NCI-H82 treated with DMSO at 0.1 percent for 48 hours (cell line): ENCODE measurements around the gene PDCD1.
A peak's percentile ranks its signal among the peaks of the same experiment; 100 is the strongest.

Experiments used
- DNase-seq: peaks from one replicate; lab custom pipeline; 2025; ENCODE audit not compliant: unreplicated experiment; lab: John Stamatoyannopoulos, UW

The PDCD1 gene

DNA sequence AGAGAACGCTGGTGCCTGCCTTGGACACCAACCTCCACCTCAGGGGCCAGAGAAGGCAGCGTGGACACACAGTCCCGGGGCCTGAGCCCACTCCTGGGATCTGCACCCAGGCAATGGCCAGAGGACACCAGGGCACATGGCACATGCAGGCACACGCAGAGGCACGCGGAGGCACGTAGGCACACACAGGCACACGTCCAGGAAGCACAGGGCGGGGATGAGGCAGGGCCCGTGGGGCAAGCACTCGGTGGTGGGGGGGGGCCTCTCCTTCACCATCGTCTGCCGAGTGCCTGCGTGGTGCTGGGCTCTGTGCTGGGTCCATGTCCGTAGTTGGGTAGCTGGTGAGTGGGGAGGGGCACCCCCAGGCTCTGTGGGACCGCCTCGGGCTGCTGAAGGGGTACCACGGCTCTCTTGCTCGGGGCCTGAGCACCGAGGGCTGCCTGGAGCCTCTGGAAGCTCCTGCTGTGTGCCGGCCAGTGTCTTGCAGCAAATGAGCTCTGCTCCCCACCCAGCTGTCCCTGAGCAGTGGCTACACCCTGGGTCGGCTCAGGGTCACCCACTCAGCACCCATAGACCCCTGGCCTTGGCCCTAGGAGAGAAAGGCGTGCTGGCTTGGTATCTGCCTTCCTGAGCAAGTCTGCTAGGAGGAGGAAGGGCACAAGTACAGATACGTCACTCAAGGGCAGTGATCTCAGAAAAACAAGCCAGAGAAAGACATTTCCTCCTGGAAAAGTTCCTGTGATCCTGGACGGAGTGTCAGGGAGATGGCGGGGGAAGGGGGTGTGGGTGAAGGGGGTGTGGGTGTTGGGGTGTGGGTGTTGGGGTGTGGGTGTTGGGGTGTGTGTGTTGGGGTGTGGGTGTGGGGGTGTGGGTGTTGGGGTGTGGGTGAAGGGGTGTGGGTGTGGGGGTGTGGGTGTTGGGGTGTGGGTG lies 37.3 kb upstream of the PDCD1 start:
- DNase-seq, result no peak

DNA sequence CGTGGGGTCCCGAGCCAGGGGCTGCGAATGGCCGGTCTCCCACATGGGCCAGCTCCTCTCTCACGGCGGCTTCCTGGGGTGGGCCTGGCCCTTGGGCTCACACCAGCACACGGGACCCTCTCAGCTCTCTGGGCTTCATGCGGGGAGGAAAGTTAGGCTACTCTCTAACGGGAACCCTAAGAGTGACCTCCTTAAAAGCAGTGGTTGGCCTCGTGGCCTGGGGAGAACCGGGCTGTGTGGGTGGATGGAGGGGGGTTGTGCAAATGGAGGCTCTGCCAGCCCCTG lies 36.7 kb upstream of the PDCD1 start:
- DNase-seq, result no peak

DNA sequence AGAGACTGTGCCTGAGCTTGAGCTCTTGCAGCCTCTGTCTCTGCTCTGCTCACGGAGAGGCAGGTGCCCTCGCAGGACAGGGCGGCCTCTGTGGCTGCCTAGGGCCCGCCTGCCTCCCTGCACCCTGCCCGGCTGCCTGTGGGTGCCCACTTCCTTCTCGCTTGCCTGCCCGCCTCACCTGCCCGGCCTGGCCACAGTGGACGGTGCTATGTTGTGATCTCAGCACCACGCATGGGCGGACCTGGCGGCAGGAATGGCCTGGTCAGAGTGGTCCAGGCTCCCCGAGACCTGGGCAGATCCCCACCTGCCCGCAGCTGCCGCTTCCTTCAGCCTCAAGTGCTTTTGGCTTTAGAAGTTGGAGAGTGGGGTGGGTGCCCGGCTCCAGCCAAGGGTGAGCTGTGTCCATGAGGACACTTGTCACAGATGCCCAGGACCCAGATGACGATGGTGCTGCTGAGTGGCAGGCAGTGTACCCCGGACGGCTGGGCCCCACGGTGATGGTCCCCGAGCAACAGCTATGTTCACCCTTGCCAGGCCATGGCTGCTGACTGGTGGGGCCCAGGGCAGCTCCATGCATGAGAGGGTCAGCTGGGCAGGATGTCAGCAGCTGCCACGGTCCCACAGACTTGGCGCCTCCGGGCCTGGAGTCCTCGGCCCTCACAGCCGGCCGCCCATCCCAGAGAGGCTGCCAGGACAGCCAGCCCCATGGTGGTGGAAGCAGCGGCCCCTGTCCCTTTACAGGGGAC lies 36.2 kb upstream of the PDCD1 start:
- DNase-seq, result no peak

DNA sequence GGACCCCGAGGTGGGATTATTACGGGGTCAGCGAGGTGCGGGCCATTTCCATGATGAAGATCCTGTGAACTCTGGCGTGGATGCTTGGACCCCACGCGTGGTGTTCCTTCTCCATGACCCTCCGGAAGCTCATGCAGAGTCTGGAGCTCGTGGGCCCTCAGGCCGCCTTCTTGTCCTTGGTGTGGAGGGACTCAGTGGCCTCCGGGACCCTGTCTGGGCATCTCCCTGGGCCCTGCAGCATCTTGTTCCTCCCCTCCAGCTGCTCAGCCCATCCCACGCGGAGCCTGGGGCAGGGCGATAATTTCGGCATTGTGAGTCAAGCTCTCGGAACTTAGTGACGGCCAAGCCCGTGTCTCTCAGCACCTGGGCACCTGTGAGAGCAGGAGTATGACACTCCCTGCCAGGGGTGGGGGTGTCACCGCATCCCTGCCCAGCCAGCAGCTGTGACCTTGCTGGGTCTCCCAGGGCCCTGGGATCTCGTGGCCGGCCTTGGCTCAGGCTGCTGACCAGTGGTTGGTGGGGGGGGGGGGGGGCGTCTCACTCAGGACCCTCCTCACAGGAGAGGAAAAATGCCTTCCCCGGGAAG lies 35.5 kb upstream of the PDCD1 start:
- DNase-seq, result no peak

DNA sequence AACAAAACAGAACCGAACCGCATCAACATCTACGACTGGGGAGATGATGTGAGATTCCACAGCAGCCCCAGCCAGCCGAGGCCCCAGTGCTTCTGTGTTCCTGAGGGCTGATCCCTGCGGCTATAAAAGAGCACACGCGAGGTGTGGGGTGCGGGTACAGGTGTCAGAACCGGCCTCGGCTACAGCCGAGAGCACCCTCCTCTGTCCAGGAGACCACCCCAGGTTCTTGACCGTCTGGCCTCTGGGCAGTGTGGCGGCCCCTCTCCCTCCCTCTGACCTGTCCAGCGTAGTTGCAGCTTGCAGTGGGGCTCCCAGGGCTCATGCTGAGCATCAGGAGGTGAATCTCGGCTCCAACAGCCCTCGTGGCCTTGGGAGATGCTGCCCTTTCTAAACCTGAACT lies 34.6 kb upstream of the PDCD1 start:
- DNase-seq, result no peak

DNA sequence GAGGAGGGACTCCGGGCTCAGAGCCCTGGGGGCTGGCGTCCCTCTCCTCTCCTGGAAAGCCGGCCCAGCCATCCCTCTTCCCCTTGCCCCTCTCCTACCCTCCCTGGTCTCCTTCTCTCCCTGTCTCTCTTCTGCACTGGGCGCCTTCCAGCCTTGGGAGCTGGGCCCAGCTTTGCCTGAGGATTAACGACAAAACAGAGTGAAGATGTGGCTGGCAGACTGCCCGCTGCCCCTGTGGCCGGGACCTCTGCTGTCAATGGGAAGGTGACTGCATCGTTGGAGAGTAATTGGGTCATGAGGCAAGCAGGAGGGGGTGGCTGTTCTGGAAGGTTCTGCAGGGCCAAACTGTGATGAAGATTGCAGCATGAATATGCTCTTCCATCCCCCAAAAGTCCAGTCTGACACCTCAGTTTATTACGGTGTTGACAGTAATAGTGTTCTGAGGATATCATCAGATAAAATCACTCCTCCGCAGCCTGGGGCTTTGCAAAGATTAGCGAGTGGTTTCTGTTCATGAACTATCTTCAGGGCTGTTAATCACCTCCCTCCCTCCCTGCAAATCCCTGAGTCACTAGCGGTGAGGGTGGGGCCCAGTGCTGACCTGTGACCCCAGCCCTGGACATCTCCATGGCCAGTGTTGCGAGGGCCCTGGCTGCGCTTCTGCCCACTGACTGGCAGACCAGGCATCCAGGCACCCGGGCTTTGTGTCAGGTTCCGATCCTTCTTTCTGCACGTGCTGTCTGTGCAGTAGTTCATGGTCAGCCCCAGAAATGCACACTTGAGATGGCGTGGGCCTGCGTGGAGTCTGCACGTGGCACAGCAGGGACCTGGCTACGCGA lies 33.8 kb upstream of the PDCD1 start:
- DNase-seq, result peak; percentile 19

DNA sequence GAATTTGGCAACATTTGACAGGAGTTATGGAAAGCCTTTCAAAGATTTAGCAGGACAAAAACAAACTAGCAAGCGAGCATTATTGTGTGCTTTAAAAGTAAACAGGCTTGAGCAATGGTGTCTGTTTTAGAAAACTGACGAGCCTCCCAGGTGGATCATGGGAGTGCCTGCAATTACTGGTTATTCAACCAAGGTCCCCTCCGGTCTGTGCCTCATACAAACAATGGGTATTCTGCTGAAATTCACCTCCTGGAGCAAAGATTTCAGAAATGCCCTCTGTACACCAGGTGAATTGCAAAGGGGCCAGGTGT lies 33.2 kb upstream of the PDCD1 start:
- no peak for DNase-seq

DNA sequence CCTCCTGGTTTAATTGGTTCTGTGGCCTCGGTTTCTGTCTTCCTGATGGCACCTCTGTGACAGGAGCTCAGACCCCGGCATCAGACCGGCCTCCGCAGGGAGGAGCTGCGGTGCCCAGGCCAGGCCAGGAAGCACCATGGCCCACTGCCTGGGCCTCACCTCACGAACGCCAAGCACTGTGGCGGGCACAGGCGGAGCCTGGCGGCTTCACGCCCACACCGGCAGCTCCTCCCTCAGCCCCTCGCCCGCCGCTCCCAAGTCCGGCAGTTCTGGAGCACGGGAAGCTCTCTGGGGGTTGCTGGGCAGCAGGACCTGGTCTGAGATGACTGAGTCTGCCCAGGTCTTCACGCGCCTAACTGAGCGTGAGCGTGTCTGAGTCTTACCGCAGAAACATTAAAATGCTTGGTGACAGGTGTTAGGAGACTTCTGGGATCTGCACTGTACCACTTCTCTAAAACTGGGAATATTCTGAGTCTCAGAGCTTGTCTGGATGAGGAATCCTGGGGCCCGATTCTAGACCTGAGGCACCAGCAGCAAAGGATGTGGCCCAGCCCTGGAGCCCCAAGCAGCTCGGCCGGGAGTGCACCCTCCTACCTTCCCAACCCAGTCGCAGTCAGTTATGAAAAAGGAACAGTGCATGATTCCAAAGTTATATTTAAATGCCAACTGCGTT lies 32.8 kb upstream of the PDCD1 start:
- DNase-seq, result no peak

DNA sequence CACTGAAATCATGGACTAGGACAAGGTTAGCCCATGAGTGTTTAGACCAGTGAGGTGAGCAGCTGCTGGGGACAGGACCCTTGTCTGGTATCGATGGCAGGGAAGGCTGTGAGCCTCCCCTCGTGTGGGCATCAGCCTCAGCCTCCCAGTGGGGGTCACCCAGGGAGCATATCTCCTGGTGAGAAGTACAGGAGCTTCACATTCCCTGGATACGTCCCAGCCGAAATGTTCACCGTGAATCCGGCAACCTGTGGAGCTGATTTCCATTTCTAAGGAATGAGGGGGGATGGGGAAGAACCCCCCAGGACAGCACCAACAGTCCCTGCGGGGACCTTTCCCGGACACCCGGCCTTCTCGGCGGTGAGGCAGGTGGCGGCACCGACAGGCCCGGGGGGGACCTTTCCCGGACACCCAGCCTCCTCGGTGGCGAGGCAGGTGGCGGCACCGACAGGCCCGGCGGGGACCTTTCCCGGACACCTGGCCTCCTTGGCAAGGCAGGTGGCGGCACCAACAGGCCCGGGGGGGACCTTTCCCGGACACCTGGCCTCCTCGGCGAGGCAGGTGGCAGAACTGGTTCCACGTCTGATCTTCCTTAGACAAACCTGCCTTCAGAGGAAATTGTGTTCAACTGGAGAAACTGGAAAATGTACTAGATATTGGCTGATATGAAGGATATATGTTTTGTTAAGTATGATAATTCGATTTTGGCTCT lies 32.0 kb upstream of the PDCD1 start:
- DNase-seq, result no peak

DNA sequence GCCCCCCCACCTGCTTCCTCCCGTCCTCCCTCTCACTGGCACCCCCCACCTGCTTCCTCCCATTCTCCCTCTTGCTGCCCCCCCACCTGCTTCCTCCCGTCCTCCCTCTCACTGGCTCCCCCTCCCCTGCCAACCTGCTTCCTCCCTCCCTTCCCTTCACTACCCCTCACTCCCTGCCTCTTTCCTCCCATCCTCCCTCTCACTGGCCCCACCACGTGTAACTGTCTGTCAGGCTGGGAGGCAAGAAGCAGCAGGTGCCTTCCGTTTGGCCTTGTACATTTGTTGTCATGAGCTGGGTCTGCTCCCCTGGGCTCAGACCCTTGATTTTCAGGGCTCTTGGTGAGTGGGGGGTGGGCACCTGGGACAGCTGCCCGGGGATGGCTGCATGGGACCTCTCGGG lies 29.9 kb upstream of the PDCD1 start:
- no peak for DNase-seq

DNA sequence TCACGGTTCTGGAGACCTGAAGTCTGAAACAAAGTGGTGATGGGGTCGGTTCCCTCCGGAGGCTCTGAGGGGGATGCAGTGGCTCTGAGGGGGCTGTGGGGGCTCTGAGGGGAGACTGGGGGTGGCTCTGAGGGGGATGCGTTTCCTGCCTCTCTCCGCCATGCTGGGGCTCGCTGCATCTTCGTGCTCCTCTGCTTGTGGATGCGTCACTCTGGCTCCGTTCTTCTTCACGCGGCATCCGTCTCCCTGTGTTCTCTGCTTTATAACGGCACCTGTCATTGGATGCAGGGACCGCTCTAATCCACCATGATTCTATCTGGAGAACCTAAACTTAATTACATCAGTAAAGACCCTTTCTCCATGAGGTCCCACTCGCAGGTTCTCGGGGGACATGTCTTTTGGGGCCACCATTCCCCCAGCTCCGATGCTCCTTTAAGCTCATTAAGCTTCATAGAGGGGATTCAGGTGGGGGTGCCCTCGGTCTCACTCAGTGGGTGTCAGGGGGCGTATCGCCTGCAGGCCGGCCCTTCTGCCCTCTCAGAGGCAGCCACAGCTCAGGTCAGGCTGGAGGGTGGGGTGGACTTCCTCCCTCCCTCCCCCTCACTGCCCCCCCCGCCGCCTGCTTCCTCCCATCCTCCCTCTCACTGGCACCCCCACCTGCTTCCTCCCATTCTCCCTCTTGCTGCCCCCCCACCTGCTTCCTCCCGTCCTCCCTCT lies 29.3 kb upstream of the PDCD1 start:
- DNase-seq, result no peak

DNA sequence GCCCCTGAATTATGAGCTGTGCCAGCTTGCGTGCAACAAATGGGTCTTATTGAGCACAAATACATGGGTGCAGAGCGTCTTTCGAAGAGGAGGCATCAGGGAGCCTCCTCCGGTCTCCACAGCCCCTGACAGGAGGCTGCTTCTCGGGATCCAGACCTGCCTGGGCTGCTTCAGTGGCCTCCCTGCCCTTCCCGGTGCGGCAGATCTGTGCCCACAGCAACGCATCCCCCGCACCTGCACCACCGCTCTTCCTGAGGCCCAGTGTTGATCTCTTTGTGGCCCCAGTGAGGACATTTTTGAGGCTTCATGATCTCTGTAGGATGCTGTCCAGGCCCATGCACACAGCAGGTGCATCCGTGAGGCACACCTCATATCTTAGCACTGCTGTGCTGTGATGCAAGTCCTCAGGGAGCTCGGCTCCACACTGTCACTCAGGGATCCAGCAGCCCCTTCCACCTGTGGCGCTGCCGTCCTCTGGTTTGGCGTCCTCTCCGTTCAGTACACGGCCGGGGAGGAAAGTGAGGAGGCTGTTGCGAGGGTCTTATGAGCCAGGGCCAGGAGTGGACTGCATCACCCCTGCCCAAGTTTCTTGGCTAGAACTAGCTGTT lies 28.2 kb upstream of the PDCD1 start:
- no peak for DNase-seq

DNA sequence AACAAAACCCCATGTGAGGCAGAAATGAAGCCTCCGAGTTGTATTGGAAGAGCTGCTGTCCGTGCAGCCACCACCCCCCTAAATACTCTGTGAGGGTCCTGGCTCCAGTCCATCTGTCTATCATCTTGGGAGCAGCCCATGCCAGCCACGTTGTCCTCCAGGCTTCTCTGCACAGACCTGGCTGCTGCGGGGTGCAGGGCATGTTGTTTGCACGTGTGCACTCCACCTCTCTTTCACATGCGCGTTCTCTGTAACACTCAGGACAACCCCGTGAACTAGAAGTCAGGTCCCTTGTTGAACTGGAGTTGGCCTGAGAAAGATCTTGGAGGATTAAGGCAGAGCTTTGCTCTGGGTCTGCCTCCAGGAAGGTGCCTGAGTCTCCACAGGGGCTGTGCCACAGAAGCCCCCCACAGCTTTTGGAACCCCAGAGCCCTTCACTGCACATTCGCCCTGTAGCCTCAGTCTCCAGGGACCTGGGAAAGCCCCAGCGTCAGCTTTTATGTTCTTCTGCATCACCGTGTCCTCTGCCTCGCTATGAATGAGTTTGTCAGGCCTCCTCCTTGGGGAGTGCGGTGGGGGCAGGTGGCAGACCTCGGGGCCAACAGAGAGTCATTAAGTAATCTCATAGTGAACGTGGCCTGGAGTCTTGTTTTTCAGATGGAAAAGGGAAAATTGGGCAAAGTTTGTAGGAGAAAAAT lies 27.4 kb upstream of the PDCD1 start:
- DNase-seq, result peak; percentile 73

DNA sequence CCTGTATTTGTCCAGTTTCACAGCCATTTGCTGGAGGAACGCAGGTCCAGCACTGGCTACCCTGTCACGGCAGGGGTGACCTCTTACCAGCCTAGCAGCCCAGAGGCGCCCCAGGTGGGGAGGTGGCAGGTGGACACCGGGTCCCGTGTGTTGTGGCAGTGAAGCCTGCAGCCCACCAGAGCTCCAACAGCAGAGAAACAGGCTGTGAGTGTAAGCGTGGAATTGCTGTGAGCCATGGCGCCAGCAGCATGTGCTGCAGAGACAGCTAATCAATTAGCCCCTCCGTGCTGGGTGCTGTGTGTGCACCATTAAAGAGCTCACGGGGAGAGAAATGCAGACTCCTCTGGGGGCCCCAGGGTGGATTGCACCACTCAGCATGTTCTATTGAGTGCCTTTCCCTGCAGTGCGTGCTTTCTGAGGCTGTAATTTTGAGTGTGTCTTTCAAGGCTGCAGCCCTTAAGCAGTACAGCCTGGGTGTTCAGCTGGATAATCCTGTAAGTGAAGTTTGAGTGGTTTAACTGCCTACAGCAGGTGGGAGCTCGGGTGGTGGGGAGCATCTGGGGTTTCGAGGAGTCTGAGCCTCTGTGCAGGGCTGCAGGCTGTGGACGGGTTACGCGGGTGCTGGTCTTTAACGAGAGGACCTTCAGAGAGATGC lies 26.7 kb upstream of the PDCD1 start:
- DNase-seq, result peak; percentile 93

DNA sequence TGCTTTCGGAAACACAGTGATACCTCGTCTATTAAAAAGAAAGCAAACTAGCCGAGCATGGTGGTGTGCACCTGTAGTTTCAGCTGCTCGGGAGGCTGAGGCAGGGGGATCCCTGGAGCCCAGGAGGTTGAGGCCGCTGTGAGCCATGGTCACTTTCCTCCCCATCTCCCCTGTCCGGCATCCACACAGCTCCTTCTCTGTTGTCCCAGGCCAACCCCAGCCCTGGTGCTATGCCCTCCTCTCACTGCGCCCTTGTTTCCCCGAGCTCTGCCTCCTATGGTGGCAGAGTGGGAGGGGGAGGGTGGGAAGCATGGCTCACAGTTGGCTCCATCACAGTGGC lies 26.2 kb upstream of the PDCD1 start:
- DNase-seq, result no peak

DNA sequence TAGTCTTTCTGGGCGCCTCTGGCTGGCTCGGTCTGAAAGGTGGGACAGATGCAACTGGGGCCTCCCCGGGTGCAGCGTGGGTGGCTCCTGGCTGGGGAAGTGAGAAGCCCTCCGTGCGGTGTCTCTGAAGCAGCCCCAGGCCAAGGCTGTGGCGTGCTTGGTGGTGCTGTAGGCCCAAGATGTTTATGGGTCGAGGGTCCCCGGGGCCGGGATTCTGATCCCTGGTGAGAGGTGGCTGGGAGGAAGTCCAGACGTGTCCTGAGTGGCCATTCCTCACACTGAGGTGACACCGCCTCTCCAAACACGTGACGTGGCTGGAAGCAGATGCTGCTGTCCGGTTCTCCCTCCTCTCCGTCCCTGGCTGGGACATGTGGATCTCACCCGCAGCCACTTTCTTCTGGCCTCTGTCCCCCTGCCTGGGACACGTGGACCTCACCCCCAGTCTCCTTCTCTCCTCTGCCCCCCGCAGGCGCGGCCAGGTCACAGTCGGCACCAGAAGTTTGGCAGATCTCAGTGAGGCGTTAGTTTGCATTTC lies 23.5 kb upstream of the PDCD1 start:
- no peak for DNase-seq

DNA sequence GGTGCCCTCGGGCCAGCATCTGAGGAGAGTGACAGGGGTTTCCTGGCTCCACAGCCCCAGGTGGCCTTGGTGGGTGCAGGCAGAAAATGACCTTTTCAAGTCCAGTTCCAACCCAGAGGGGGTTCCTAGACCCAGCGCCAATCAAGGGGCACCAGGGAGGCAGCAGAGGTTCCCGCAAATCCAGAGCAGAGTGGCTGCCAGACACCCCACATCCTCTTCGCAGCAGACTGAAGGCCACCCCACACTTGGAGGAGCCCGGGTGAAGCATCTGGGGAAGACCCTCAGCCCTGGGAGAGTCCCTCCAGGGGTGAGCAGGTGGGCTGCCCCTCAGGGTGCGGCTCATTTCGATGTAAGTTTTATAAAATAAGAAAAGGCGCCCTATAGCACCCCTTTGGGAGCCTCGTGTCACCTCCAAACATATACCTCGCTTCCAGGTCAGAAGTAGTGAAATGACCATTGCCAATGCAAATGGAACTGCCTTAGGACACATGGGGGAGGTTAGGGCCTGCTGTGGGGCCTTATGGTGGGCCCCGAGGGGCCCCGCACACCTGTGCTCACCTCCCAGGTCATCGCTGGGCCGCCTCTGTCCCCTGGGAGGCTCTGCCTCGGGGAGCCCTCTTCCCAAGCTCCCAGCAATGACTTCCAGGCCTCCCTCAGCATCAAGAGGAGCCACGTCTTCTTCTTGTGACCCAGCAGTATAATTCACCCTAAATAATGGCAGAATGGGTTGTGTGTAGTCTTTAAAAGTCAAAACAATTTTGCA lies 21.8 kb upstream of the PDCD1 start:
- DNase-seq, result no peak
